Left lung (tissue), 10 donors: ENCODE measurements around the gene FILIP1L. TPM values are rescaled to one million over a fixed set of nuclear protein-coding genes. Genes with fewer than 3 reads are reported as not detected.

Experiments
- ATAC-seq: fragments of 200-7000 bp; cut with Tn5 transposase; one replicate; pipeline ENCODE4 v1.9.1; 2020; ENCODE audit warnings: moderate library complexity
- DNase-seq, 4 donors: peaks; one replicate each; pipeline ENCODE4 v3.0.0-alpha.2; 2013 to 2020
- H3K27ac ChIP-seq, 2 donors: fragments of 200-600 bp; sonication (generic) in 1 of 2; one replicate each; pipeline versions ENCODE4 v1.5.0 to v1.8.0; 2020 to 2021
- H3K27me3 ChIP-seq, 2 donors: fragments of 200-600 bp; sonication (generic) in 1 of 2; one replicate each; pipeline versions ENCODE4 v1.5.0 to v1.8.0; 2020 to 2021
- H3K36me3 ChIP-seq, 2 donors: fragments of 200-600 bp; sonication (generic) in 1 of 2; one replicate each; pipeline versions ENCODE4 v1.5.0 to v1.8.0; 2020 to 2021
- H3K4me1 ChIP-seq, 2 donors: fragments of 200-600 bp; one replicate each; pipeline ENCODE4 v1.8.0; 2021
- H3K4me3 ChIP-seq, 2 donors: fragments of 200-600 bp; sonication (generic) in 1 of 2; one replicate each; pipeline versions ENCODE4 v1.5.0 to v1.8.0; 2020 to 2021; ENCODE audit warnings: mild to moderate bottlenecking in 1 of 2
- H3K9me3 ChIP-seq, 2 donors: fragments of 200-600 bp; sonication (generic) in 1 of 2; one replicate each; pipeline versions ENCODE4 v1.5.0 to v1.8.0; 2020 to 2021
- CTCF ChIP-seq, 2 donors: fragments of 200-600 bp; sonication (generic) in 1 of 2; IDR thresholded peaks; one replicate each; pipeline versions ENCODE4 v1.5.0 to v1.8.0; 2021; ENCODE audit warnings: antibody characterized with exemption in 2 of 2
- intact Hi-C, 2 donors: fragments of 100-400 bp; cut with DNase I; formaldehyde crosslinking; loops; one replicate each; pipeline versions ENCODE4 v1.11.2 to v1.14.2; 2022
- polyA plus RNA-seq, 6 donors: library from polyadenylated mRNA; unstranded; fragments of 120-200 nt; gene quantifications; one replicate each; pipeline ENCODE4 v1.2.1, GENCODE V29; 2013; ENCODE audit not compliant: insufficient read length in 6 of 6
- total RNA-seq, 2 donors: library from RNA; stranded (reverse); fragmentation: NEBNext Ultra II Directional; extraction: Animal tissue kit (Norgen Biotek cat#: 25700); gene quantifications; one replicate each; pipeline ENCODE4 v1.2.1, GENCODE V29; 2021
- donor health status: DM: no; HTN: yes; CAD: no.
- donor health status: DM: no; HTN: no; CAD: no.

FILIP1L gene
- total and polyA plus RNA-seq, 8 donors: 10.6 to 68.9 (median 14.8) TPM

GRCh38 chr3:100041328-100041749, 73.0 kb downstream of the FILIP1L start:
- Histone ChIP-seq H3K36me3 (no peaks in the 10 kb centered on the region), H3K27ac (peak overlapping the region; percentile 57 to 89), H3K4me1 (peaks cover 35 to 48% of the 10 kb centered on the region in 2 donors), H3K9me3 (no peaks in the 10 kb centered on the region), H3K4me3 (no peak overlapping the region), H3K27me3 (no peaks in the 10 kb centered on the region)
- no peak for TF ChIP-seq CTCF (IDR thresholded peaks at IDR 0.05)
- ATAC-seq (peak; percentile 58), DNase-seq (peak in 2 of 4 donors; percentile 53 to 58)
- intact Hi-C loops: no loop called here

DNA sequence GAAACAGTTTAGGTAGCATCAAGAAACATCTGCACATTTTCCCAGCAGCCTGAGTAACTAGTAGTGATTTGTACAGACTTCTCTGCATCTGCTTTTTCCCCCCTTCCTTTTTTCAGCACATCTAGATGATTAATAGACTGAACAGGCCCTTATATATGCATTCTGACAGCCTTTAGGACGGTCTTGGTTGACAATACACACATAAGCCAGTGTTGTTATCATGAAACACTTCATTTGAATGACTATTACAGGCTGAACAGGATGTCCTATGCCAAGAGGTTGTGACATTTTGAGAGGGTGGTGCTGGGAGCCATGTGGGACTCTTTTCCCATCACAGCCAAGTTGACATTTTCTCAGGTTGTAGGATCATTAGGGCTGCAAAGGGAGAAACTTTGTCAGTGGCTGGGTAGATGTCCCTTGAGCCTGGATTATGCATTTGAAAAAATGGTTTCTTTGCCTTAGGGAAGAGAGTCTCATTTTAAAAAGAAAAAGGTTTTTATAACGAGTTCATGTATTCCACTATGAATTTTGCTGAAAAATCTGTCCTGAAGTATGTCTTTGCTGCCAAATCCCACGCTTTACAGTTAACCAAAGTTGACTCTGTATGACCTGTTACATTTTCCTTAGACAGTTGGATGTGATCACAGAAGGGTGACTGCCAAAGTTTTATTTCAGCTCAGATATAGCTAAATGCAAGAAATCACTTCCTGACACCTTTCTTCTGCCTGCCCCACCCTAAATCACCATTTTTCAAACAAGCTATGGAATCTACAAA, 73.7 kb downstream of the FILIP1L start:
- no peaks in the 10 kb centered on the region for H3K36me3 ChIP-seq
- no peaks in the 10 kb centered on the region for H3K9me3 ChIP-seq
- H3K4me1 ChIP-seq: peaks cover 28 to 41% of the 10 kb centered on the region in 2 donors
- H3K27me3 ChIP-seq: no peaks in the 10 kb centered on the region
- H3K27ac ChIP-seq: peak overlapping the region; percentile 57 to 89
- H3K4me3 ChIP-seq: no peak overlapping the region
- intact Hi-C loops: no loop called here
- TF ChIP-seq CTCF (IDR thresholded peaks at IDR 0.05): no peak
- ATAC-seq: peak; percentile 60
- DNase-seq: peak in 2 of 4 donors; percentile 60 to 73

GRCh38 chr3:100039075-100039474, 75.2 kb downstream of the FILIP1L start:
- no peak for TF ChIP-seq CTCF (IDR thresholded peaks at IDR 0.05)
- H3K27ac ChIP-seq: no peak overlapping the region
- no peaks in the 10 kb centered on the region for H3K9me3 ChIP-seq
- ATAC-seq: peak; percentile 37
- intact Hi-C loops: no loop called here
- no peak overlapping the region for H3K4me3 ChIP-seq
- H3K27me3 ChIP-seq: no peaks in the 10 kb centered on the region
- no peaks in the 10 kb centered on the region for H3K36me3 ChIP-seq
- DNase-seq: no peak
- peaks cover 24 to 25% of the 10 kb centered on the region in 2 donors for H3K4me1 ChIP-seq

DNA sequence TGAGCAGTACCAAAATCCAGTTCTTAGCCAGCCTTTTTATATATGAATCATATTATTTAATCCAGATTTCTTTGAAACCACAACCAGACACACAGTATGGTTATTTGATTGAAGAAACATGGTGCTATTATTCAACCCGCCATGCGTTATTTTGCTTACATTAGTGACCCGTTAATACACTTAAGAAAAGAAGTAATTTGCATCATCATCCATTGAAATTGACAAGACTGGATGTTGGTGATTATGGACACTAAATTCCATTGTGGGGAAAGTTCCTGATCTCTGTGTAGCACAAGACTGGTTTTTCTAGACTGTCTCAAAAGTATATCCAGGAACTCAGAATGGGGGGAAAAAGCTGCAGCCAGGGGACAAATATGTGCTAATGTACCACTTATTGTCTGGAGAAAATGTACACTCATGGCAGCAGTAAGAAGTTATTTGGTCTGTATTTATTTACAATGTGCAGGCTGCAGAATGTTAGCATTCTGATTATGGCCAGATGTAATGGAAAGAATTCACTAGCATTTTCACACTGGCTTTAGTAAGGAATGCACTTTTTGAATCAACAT, 80.3 kb downstream of the FILIP1L start:
- no peak for TF ChIP-seq CTCF (IDR thresholded peaks at IDR 0.05)
- intact Hi-C loops: no loop called here
- Histone ChIP-seq H3K27ac (no peak overlapping the region), H3K4me3 (no peak overlapping the region), H3K36me3 (no peaks in the 10 kb centered on the region), H3K4me1 (no peaks in the 10 kb centered on the region), H3K9me3 (no peaks in the 10 kb centered on the region), H3K27me3 (no peaks in the 10 kb centered on the region)
- ATAC-seq (no peak), DNase-seq (no peak)

DNA sequence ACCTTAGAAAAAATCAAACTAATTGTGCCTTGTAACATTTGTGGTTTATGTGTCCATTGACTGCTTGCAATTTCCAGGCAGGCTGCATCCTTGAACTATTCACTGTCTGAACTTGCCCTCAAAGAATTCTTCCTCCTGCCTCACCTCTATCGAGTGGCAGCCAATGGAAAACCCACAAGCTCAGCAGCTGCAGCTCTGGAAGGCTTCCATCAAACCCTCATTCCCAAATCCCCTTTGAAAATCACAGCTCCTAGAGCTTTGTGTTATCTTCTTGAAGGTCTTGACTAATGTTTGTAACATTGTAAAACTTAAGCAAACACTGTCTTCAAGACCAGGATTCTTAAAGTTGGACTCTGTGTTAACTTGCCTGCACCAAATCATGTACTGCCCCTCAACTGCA, 81.1 kb downstream of the FILIP1L start:
- no peak for TF ChIP-seq CTCF (IDR thresholded peaks at IDR 0.05)
- Histone ChIP-seq H3K36me3 (no peaks in the 10 kb centered on the region), H3K27ac (peak overlapping the region in 1 of 2 donors; percentile 16), H3K9me3 (no peaks in the 10 kb centered on the region), H3K4me1 (no peaks in the 10 kb centered on the region), H3K27me3 (no peaks in the 10 kb centered on the region), H3K4me3 (no peak overlapping the region)
- intact Hi-C loops: no loop called here
- DNase-seq: peak in 1 of 4 donors; percentile 36
- ATAC-seq: peak; percentile 74
